ENCODE data around the gene FABP2. TPM values are rescaled to one million over a fixed set of nuclear protein-coding genes. Genes with fewer than 3 reads are reported as not detected.
"Not testable (repeated sequence)": the region's sequence is repeated elsewhere in the genome, so short reads cannot be mapped to it uniquely, and the experiment has no call there.

Gene FABP2
- not detected for polyA plus RNA-seq (2013, experiment 1 of 2)
- polyA plus RNA-seq (2013, experiment 2 of 2): not detected

DNA sequence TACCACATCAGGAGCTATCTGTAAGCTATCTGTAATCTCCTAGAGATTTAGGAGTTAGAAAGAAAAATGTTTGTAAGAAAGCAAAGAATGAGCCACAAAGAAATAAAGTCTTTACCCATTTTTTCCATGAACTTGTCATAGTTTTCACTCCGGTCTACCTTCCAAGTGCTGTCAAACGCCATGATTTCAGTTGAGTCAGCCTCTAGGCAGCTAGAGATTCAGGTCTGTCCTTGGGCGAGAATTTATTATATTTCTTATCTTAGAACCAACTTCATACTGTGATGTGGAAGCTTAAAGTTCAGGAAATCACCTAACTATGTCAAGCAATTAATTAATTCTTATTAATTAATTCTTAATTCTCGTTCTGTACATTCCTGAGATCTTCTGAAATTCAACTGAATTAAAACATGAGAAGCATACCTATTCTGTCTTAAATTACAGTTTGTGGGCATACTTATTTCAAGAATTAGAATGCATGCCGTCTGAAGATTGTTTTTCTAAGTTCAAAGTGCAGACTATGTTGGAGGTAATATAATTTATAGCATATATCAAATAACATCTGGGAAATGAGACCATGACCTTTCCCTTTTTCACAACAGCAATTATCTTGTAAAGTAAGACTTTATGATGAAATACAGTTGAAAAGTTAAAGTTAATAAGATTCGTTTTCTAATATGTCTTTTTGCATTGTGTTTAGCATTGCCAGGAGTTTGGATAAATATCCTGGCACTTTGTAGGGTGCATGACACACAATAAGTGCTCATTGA, at the start of gene FABP2:
FABP2 (minus strand) TSS at position 218 of the 767 bp plus-strand sequence; CDS start at position 182, 36 bp downstream.
- DNase-seq: no peak
- H3K27me3 ChIP-seq (ENCODE audit: insufficient read depth, low read length, poor library complexity): no peaks in the 10 kb centered on the region
- WGBS (ENCODE audit: extremely low coverage, insufficient coverage, low lambda C conversion rate): no CpG with 5 or more reads among the region's 6 CpGs
- no peak within 1 kb of the TSS for H3K4ac ChIP-seq (ENCODE audit: low read depth, low read length)
- H4K5ac ChIP-seq (ENCODE audit: low read length): no peak within 1 kb of the TSS
- H3K79me1 ChIP-seq (ENCODE audit: low read length): no peaks in the 10 kb centered on the region
- H2BK5ac ChIP-seq (ENCODE audit: low read length): no peak within 1 kb of the TSS
- H3K36me3 ChIP-seq (ENCODE audit: control insufficient read depth, insufficient read depth, low read length): no peaks in the 10 kb centered on the region
- H2BK15ac ChIP-seq (replicated peaks; ENCODE audit: low read depth): no peak within 1 kb of the TSS
- no peak within 1 kb of the TSS for H3K9ac ChIP-seq (ENCODE audit: low read length)
- H4K8ac ChIP-seq (ENCODE audit: low read depth, low read length): no peak within 1 kb of the TSS
- H3K18ac ChIP-seq (ENCODE audit: low read length): no peak within 1 kb of the TSS
- no peak within 1 kb of the TSS for H3K23ac ChIP-seq (ENCODE audit: low read length)
- no peak within 1 kb of the TSS for H3K27ac ChIP-seq (ENCODE audit: low read depth, low read length)
- no peak within 1 kb of the TSS for H2AK5ac ChIP-seq (ENCODE audit: low read length)
- H3K56ac ChIP-seq (ENCODE audit: low read length): no peak within 1 kb of the TSS
- no peaks in the 10 kb centered on the region for H3K79me2 ChIP-seq (ENCODE audit: control insufficient read depth, insufficient read depth, low read length)
- no peak within 1 kb of the TSS for H3K4me2 ChIP-seq (ENCODE audit: low read length)
- H3K4me1 ChIP-seq (ENCODE audit: control insufficient read depth, low read depth, low read length): no peaks in the 10 kb centered on the region
- H3K4me3 ChIP-seq (ENCODE audit: low read length): no peak within 1 kb of the TSS
- no peak within 1 kb of the TSS for H2BK120ac ChIP-seq (ENCODE audit: low read depth, low read length)

GRCh38 chr4:119370951-119371683, 49.2 kb upstream of the FABP2 start:
- not testable (repeated sequence) for H3K36me3 ChIP-seq (ENCODE audit: control insufficient read depth, insufficient read depth, low read length); H3K4me3 ChIP-seq (ENCODE audit: low read length); H3K27me3 ChIP-seq (ENCODE audit: insufficient read depth, low read length, poor library complexity); H3K56ac ChIP-seq (ENCODE audit: low read length); H4K5ac ChIP-seq (ENCODE audit: low read length); H3K79me2 ChIP-seq (ENCODE audit: control insufficient read depth, insufficient read depth, low read length); H2BK15ac ChIP-seq (replicated peaks; ENCODE audit: low read depth); H2BK5ac ChIP-seq (ENCODE audit: low read length); H3K4me2 ChIP-seq (ENCODE audit: low read length); H3K23ac ChIP-seq (ENCODE audit: low read length); H3K4me1 ChIP-seq (ENCODE audit: control insufficient read depth, low read depth, low read length); H3K79me1 ChIP-seq (ENCODE audit: low read length); H2BK120ac ChIP-seq (ENCODE audit: low read depth, low read length); H4K8ac ChIP-seq (ENCODE audit: low read depth, low read length); H3K9ac ChIP-seq (ENCODE audit: low read length); H3K18ac ChIP-seq (ENCODE audit: low read length); DNase-seq; H3K27ac ChIP-seq (ENCODE audit: low read depth, low read length); H3K4ac ChIP-seq (ENCODE audit: low read depth, low read length); H2AK5ac ChIP-seq (ENCODE audit: low read length)
- no CpG with 5 or more reads among the region's 3 CpGs for WGBS (ENCODE audit: extremely low coverage, insufficient coverage, low lambda C conversion rate)

- H3K79me2 ChIP-seq (ENCODE audit: control insufficient read depth, insufficient read depth, low read length); H2AK5ac ChIP-seq (ENCODE audit: low read length); H3K79me1 ChIP-seq (ENCODE audit: low read length); H4K5ac ChIP-seq (ENCODE audit: low read length); H3K4ac ChIP-seq (ENCODE audit: low read depth, low read length); H3K23ac ChIP-seq (ENCODE audit: low read length); H4K8ac ChIP-seq (ENCODE audit: low read depth, low read length); DNase-seq; H3K18ac ChIP-seq (ENCODE audit: low read length); H3K9ac ChIP-seq (ENCODE audit: low read length); H3K4me3 ChIP-seq (ENCODE audit: low read length); H2BK120ac ChIP-seq (ENCODE audit: low read depth, low read length); H2BK15ac ChIP-seq (replicated peaks; ENCODE audit: low read depth); H3K27me3 ChIP-seq (ENCODE audit: insufficient read depth, low read length, poor library complexity); H3K27ac ChIP-seq (ENCODE audit: low read depth, low read length); H3K56ac ChIP-seq (ENCODE audit: low read length); H3K4me2 ChIP-seq (ENCODE audit: low read length); H3K4me1 ChIP-seq (ENCODE audit: control insufficient read depth, low read depth, low read length); H3K36me3 ChIP-seq (ENCODE audit: control insufficient read depth, insufficient read depth, low read length); H2BK5ac ChIP-seq (ENCODE audit: low read length): not testable (repeated sequence)
- no CpG with 5 or more reads among the region's 5 CpGs for WGBS (ENCODE audit: extremely low coverage, insufficient coverage, low lambda C conversion rate)
Measured at GRCh38 chr4:119370392-119370791, 48.5 kb upstream of the FABP2 start.

DNA sequence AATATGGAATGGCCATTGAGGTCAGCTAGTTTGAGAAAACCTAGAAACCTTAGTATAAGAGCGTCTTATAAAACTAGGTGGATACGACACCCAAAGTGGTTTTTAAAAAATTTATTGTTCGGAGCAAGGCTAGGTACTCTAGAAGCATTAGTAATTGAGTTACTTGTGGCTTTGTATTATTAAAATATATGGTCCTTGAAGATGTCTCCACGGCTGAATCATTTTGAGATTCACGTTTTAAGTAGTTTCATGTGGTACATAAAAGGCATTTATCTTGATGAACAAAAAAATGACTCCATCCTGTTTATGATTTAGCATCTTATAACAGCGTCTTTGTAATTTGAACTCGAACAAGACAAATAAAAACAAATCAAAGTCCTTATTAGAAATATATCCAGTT, 44.9 kb upstream of the FABP2 start:
- H2AK5ac ChIP-seq (ENCODE audit: low read length); H3K27me3 ChIP-seq (ENCODE audit: insufficient read depth, low read length, poor library complexity); H3K4me1 ChIP-seq (ENCODE audit: control insufficient read depth, low read depth, low read length); DNase-seq; H3K79me2 ChIP-seq (ENCODE audit: control insufficient read depth, insufficient read depth, low read length); H3K18ac ChIP-seq (ENCODE audit: low read length); H4K8ac ChIP-seq (ENCODE audit: low read depth, low read length); H3K4me3 ChIP-seq (ENCODE audit: low read length); H3K4ac ChIP-seq (ENCODE audit: low read depth, low read length); H3K4me2 ChIP-seq (ENCODE audit: low read length); H3K36me3 ChIP-seq (ENCODE audit: control insufficient read depth, insufficient read depth, low read length); H2BK120ac ChIP-seq (ENCODE audit: low read depth, low read length); H2BK5ac ChIP-seq (ENCODE audit: low read length); H4K5ac ChIP-seq (ENCODE audit: low read length); H2BK15ac ChIP-seq (replicated peaks; ENCODE audit: low read depth); H3K56ac ChIP-seq (ENCODE audit: low read length); H3K9ac ChIP-seq (ENCODE audit: low read length); H3K27ac ChIP-seq (ENCODE audit: low read depth, low read length); H3K79me1 ChIP-seq (ENCODE audit: low read length); H3K23ac ChIP-seq (ENCODE audit: low read length): not testable (repeated sequence)
- WGBS (ENCODE audit: extremely low coverage, insufficient coverage, low lambda C conversion rate): no CpG with 5 or more reads among the region's 7 CpGs

- H3K4me2 ChIP-seq (ENCODE audit: low read length); H3K4ac ChIP-seq (ENCODE audit: low read depth, low read length); H3K79me1 ChIP-seq (ENCODE audit: low read length); H3K27me3 ChIP-seq (ENCODE audit: insufficient read depth, low read length, poor library complexity); H3K56ac ChIP-seq (ENCODE audit: low read length); H2BK15ac ChIP-seq (replicated peaks; ENCODE audit: low read depth); H2BK5ac ChIP-seq (ENCODE audit: low read length); H3K36me3 ChIP-seq (ENCODE audit: control insufficient read depth, insufficient read depth, low read length); H3K23ac ChIP-seq (ENCODE audit: low read length); H3K9ac ChIP-seq (ENCODE audit: low read length); H3K4me3 ChIP-seq (ENCODE audit: low read length); H2AK5ac ChIP-seq (ENCODE audit: low read length); H2BK120ac ChIP-seq (ENCODE audit: low read depth, low read length); H4K5ac ChIP-seq (ENCODE audit: low read length); H4K8ac ChIP-seq (ENCODE audit: low read depth, low read length); H3K79me2 ChIP-seq (ENCODE audit: control insufficient read depth, insufficient read depth, low read length); H3K18ac ChIP-seq (ENCODE audit: low read length); H3K27ac ChIP-seq (ENCODE audit: low read depth, low read length); DNase-seq; H3K4me1 ChIP-seq (ENCODE audit: control insufficient read depth, low read depth, low read length): not testable (repeated sequence)
- no CpG with 5 or more reads among the region's 1 CpG for WGBS (ENCODE audit: extremely low coverage, insufficient coverage, low lambda C conversion rate)
Measured at GRCh38 chr4:119364203-119364602, 42.3 kb upstream of the FABP2 start.
